Brain microvascular endothelial cell (primary cell): ENCODE measurements around the gene AIM2.

Experiments used
- DNase-seq: peaks from one replicate; pipeline ENCODE4 v3.0.0-alpha.2; 2020
- H3K27ac ChIP-seq: fragments of 250-450 bp; sonication (Bioruptor Pico); 2 replicates; pipeline ENCODE4 v1.5.1; 2020; ENCODE audit warnings: mild to moderate bottlenecking, moderate library complexity
- H3K27me3 ChIP-seq: fragments of 250-450 bp; sonication (Bioruptor Pico); replicated peaks from 2 replicates; pipeline ENCODE4 v1.5.1; 2020; ENCODE audit warnings: mild to moderate bottlenecking
- H3K36me3 ChIP-seq: fragments of 250-450 bp; sonication (Bioruptor Pico); replicated peaks from 2 replicates; pipeline ENCODE4 v1.5.1; 2020; ENCODE audit warnings: mild to moderate bottlenecking
- H3K4me3 ChIP-seq: 2 replicates; pipeline ENCODE4 v1.5.1; 2011; ENCODE audit warnings: low read depth, mild to moderate bottlenecking, control low read depth, low read length, moderate library complexity
- in situ Hi-C: cut with HindIII; loops from 2 replicates; pipeline ENCODE4 v1.10.0; 2017; ENCODE audit warnings: low sequenced_read_pairs, low pct_ligation_motif_present
- TF ChIP-seq, protein P1 (sequence below): IDR thresholded peaks from 2 replicates; pipeline ENCODE4 v1.5.1; 2011; ENCODE audit warnings: low read depth, mild to moderate bottlenecking, moderate library complexity, low read length, control low read depth, inconsistent platforms; ENCODE audit errors: missing control alignments

AIM2 gene

DNA sequence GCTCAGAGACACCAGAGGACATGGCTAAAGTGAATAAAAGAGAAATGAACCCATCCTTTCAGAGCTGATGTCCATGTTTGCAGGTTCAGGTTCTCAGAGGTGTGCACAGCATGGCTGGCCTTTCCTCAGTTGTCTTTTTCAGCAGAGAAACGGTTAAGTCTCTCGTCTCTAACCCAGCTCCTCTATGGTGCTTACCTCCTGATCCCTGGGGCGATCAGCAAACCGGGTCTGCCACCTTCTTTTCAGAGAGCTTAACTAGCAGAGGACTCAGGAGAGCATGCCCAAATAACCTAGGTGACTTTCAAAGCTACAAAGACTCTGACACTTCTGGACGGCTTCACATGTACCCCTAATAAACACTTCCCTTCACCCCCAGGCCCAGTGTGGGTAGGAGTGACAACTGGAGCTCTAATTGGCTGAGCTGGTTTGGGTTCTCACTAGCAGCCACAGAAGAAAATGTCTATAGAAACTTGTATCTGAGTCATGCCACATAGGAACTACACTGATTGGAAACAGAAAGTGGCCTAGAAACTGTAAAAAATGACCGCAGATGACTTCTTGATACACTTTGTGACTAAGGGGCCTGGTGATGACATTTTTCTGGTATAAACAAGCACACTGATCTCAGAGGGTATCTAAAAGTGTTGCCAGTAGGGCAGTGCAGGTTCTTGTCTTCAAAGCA lies at the start of gene AIM2:
TSS of gene AIM2 (minus strand) at position 329 of the 682 bp plus-strand sequence. CDS start 3,267 bp downstream, outside the sequence.
- H3K36me3 ChIP-seq: no peaks in the 10 kb centered on the region
- no peaks in the 10 kb centered on the region for H3K27me3 ChIP-seq
- TF ChIP-seq, protein P1, sequence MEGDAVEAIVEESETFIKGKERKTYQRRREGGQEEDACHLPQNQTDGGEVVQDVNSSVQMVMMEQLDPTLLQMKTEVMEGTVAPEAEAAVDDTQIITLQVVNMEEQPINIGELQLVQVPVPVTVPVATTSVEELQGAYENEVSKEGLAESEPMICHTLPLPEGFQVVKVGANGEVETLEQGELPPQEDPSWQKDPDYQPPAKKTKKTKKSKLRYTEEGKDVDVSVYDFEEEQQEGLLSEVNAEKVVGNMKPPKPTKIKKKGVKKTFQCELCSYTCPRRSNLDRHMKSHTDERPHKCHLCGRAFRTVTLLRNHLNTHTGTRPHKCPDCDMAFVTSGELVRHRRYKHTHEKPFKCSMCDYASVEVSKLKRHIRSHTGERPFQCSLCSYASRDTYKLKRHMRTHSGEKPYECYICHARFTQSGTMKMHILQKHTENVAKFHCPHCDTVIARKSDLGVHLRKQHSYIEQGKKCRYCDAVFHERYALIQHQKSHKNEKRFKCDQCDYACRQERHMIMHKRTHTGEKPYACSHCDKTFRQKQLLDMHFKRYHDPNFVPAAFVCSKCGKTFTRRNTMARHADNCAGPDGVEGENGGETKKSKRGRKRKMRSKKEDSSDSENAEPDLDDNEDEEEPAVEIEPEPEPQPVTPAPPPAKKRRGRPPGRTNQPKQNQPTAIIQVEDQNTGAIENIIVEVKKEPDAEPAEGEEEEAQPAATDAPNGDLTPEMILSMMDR: no peak
- no peak within 1 kb of the TSS for H3K27ac ChIP-seq
- no peak for DNase-seq
- no peak within 1 kb of the TSS for H3K4me3 ChIP-seq
- in situ Hi-C loops: no loop called here

- H3K27me3 ChIP-seq: no peaks in the 10 kb centered on the region
- no peak for DNase-seq
- H3K36me3 ChIP-seq: no peaks in the 10 kb centered on the region
- TF ChIP-seq, protein P1: no peak
- H3K4me3 ChIP-seq: no peak overlapping the region
- in situ Hi-C loops: no loop called here
- H3K27ac ChIP-seq: no peak overlapping the region
These were observed 47.0 kb upstream of the AIM2 start for GRCh38 chr1:159123587-159123986.

GRCh38 chr1:159122005-159122621 lies 45.5 kb upstream of the AIM2 start:
- DNase-seq: peak; percentile 62
- Histone ChIP-seq H3K27ac (no peak overlapping the region), H3K36me3 (no peaks in the 10 kb centered on the region), H3K4me3 (no peak overlapping the region), H3K27me3 (no peaks in the 10 kb centered on the region)
- TF ChIP-seq, protein P1: no peak
- in situ Hi-C loops: no loop called here

GRCh38 chr1:159121526-159121925 lies 45.0 kb upstream of the AIM2 start:
- no peak overlapping the region for H3K4me3 ChIP-seq
- no peaks in the 10 kb centered on the region for H3K27me3 ChIP-seq
- TF ChIP-seq, protein P1: no peak
- in situ Hi-C loops: no loop called here
- no peak overlapping the region for H3K27ac ChIP-seq
- no peaks in the 10 kb centered on the region for H3K36me3 ChIP-seq
- no peak for DNase-seq

DNA sequence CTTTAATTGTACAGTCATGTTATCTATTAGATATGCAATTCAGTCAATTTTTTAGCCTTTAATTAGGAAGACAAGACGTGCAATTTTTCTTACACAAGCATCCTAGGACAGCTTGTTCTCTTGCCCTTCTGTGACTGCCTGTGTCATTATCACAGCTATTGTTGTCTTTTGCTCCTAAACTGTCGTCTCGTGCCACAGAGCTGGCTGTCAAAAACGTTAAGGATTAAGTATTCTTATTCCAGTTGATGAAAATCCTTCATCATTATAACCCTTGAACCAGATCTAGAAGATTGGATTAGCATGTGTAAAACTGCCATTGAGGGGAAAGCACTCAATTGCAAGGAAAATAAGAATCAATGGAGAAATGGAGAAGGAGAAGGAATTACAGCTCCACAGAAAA lies 43.8 kb upstream of the AIM2 start:
- TF ChIP-seq, protein P1: no peak
- H3K27me3 ChIP-seq: no peaks in the 10 kb centered on the region
- H3K36me3 ChIP-seq: no peaks in the 10 kb centered on the region
- in situ Hi-C loops: no loop called here
- H3K4me3 ChIP-seq: no peak overlapping the region
- no peak overlapping the region for H3K27ac ChIP-seq
- DNase-seq: no peak
